A549 treated with CpdA at 1 μM for 4 hours (cell line): ENCODE results near the gene COPS9. TPM values are rescaled to one million over a fixed set of nuclear protein-coding genes. Genes with fewer than 3 reads are reported as not detected.

Source experiments
- total RNA-seq: library from RNA; stranded (reverse); fragments of 200-300 nt; extraction: Qiagen RNA extraction; gene quantifications from 5 replicates; pipeline ENCODE4 v1.2.3, GENCODE V29; 2022; ENCODE audit warnings: low read depth

Gene COPS9
- total RNA-seq, result 239 to 305 TPM (median 293 TPM) in 5 replicates

DNA sequence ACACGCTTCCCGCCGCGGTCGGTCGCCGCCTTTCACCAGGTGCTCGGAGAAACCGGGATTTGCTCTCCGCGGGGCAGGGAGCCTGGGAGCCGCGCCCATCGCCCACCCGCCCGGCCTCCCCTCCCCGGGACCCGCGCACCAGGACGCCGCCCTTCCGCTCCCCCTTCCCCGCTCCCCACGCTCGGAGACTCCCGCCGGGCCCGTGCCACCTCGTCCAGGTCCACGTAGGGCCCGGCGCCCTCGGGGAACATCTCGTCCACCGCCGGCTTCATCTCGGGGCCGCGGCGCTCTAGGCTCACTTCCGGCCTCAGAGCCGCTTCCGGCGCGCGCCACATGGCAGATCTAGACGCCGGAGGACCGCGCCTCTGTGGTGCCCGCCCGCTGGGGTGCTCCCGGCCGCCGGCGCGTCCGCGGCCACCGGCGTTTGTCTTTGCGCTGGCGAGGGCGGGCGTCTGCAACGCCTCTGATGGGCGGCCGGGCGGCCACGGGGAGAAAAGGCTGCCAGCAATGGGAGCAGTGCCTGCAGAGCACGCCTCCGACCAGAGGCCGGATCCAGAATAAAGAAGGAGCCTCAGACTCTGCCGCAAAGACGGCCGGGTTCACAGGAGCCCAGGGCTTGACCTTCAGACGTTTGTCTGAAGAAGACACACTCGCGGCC is at the start of gene COPS9:
Gene COPS9, minus strand, starts transcription at position 293 of the 658 bp plus-strand sequence. Its CDS starts 21 bp downstream, at position 272.

DNA sequence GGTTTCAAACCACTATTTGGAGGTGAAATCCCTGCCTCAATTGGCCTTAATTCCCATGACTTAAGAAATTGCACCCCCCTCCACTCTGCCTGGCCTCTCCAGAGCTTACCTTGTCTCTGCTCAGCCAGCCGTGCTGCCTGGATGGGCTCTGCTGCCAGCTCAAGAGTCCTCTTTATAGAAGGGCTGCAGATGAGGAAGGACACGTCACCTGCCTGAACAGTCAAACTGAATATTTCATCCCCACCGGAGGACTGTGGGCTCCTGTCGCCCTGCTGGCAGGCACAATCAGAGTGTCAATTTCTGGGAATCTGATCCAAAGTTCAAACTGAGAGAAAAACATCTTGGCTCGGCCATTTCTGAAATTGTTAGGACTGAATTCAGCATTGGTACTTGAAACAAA is 4.4 kb upstream of the COPS9 start, which contains the start of gene OTOS:
Gene OTOS, minus strand, starts transcription at position 148 of the 400 bp plus-strand sequence. CDS start 332 bp downstream, outside the sequence.

Other genes with a start within 250 kb of the COPS9 start
- gene NDUFA10, start 111.0 kb downstream of the COPS9 start, total RNA-seq, result 121 to 151 TPM (median 132 TPM) in 5 replicates
- gene OR6B2, start 105.9 kb downstream of the COPS9 start, total RNA-seq, result not detected in 5 replicates
- not detected in 5 replicates for gene OR6B3, start 82.8 kb downstream of the COPS9 start, total RNA-seq
- gene OTOS, start 4.4 kb upstream of the COPS9 start, total RNA-seq, result not detected in 5 replicates